Medulla oblongata (tissue), 1 donor: ENCODE measurements around the gene NF2.

Experiments used
- DNase-seq: peaks from one replicate; pipeline ENCODE4 v3.0.0-alpha.2; 2015; ENCODE audit errors: extremely low spot score

Gene NF2

DNA sequence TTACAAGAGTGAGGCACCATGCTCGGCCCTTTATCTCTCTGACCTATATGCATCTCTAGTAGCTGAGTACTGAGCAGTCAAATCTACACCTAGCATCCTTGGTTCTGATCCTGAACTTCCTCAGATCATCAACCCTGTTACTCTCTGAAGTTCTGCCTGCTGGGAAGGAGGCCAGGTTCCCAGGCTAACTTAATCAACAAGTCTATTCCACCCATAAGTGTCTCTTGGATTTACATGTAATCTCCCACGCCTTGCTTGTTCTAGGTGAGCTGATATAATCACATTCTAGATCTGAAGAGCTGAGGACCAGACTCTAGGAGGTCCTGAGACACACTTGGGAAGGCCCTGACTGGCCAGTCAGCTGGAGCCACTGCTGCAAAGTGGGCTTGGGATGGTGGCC lies 138.5 kb downstream of the NF2 start:
- DNase-seq: no peak

DNA sequence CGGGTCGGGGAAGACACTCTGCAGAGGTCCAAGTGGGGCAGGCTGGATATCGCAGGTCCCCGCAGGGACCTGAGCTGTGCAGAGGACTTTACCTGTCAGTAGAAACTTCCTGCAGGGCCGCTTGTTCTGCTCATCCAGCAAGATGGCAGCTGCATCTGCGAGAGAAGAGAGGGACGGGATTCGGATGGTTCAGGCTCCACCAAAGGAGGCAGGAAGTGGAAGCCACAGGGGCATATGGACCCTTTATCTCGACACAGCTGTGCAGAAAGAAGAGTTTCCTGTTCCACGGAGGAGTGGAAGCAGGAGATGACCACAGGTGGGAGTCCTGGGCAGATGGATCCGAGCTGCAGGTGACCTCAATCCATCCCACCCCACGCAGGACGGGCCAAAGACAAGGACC lies 138.9 kb downstream of the NF2 start:
- DNase-seq: no peak

DNA sequence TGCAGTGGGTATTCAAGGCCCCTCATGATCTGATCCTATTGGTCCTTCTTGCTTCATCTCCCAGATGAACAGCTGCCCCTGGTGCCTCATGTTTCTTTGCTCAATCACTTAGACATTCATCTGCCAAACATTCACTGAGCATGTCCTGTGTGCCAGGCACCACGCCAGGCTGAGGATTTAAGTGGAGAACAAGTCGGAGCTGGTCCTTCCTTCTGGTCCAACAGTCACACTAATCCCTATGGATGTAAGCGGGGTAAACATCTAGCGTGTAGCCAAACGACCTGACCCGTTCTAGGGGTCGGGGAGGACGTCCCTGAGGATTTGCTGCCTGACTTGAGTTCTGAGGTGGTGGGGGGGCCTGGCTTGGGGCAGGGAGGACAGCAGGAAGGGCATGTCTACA lies 141.5 kb downstream of the NF2 start:
- DNase-seq: no peak

DNA sequence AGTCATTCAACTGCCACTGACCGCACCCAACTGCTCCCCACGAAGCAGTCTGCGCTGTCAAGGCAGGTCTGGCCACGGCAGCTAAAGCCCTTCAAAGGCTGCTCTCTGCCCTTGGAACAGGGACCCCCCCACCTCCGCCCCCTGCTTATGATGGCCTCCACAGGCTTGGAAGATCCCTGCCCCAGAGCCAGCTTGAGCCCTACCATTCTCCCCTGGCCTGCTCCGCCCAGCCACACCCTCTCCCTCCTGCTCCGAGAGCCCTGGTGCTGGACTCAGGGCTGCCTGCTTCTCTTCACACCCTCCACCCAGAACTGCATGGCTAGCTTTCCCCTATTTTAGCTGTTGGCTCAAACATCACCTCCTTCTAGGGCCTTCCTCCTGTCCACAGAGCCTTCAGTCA lies 144.4 kb downstream of the NF2 start:
- DNase-seq: no peak
